GM21360 (cell line): ENCODE data around the gene CCDC88C.

Experiments used
- ATAC-seq: cut with Tn5 transposase; IDR thresholded peaks from one replicate; pipeline ENCODE4 v1.9.1; 2021; ENCODE audit warnings: mild to moderate bottlenecking, moderate library complexity; ENCODE audit not compliant: unreplicated experiment

CCDC88C gene

GRCh38 chr14:91332171-91332985 lies 85.2 kb downstream of the CCDC88C start:
- ATAC-seq: no peak

GRCh38 chr14:91331721-91332120 lies 85.9 kb downstream of the CCDC88C start:
- no peak for ATAC-seq

- ATAC-seq: no peak
These were observed 86.8 kb downstream of the CCDC88C start for GRCh38 chr14:91330856-91331255.

- no peak for ATAC-seq
These were observed 87.4 kb downstream of the CCDC88C start for GRCh38 chr14:91330096-91330696.

- ATAC-seq: no peak
These were observed 88.1 kb downstream of the CCDC88C start for GRCh38 chr14:91329486-91330014.

GRCh38 chr14:91328313-91329050 lies 89.1 kb downstream of the CCDC88C start:
- ATAC-seq: no peak

GRCh38 chr14:91327661-91328312 lies 89.8 kb downstream of the CCDC88C start:
- ATAC-seq: no peak

GRCh38 chr14:91327250-91327595 lies 90.4 kb downstream of the CCDC88C start:
- ATAC-seq: no peak

GRCh38 chr14:91326514-91327249 lies 90.9 kb downstream of the CCDC88C start:
- no peak for ATAC-seq

GRCh38 chr14:91324606-91325575 lies 92.7 kb downstream of the CCDC88C start:
- ATAC-seq: no peak

GRCh38 chr14:91323671-91324605 lies 93.7 kb downstream of the CCDC88C start:
- peak; percentile 64 for ATAC-seq

- no peak for ATAC-seq
These were observed 94.6 kb downstream of the CCDC88C start for GRCh38 chr14:91323031-91323430.

- ATAC-seq: no peak
These were observed 95.0 kb downstream of the CCDC88C start for GRCh38 chr14:91322623-91323022.

GRCh38 chr14:91321131-91321530 lies 96.5 kb downstream of the CCDC88C start:
- no peak for ATAC-seq

- no peak for ATAC-seq
These were observed 97.4 kb downstream of the CCDC88C start for GRCh38 chr14:91320266-91320665.

- no peak for ATAC-seq
These were observed 98.7 kb downstream of the CCDC88C start for GRCh38 chr14:91318911-91319310.

- ATAC-seq: no peak
These were observed 100.0 kb downstream of the CCDC88C start for GRCh38 chr14:91317381-91318308.
